Astrocyte of the cerebellum (primary cell): ENCODE data around the gene HK3.

ENCODE experiments used
- DNase-seq: peaks from one replicate; pipeline ENCODE4 v3.0.0-alpha.2; 2011; ENCODE audit warnings: low read depth
- H3K4me3 ChIP-seq: 2 replicates; pipeline ENCODE4 v1.5.1; 2011; ENCODE audit warnings: mild to moderate bottlenecking, low read depth, low read length, moderate library complexity
- in situ Hi-C: cut with HindIII; loops from 2 replicates; pipeline ENCODE4 v1.10.0; 2017; ENCODE audit warnings: low sequenced_read_pairs
- TF ChIP-seq, protein P1 (sequence below): IDR thresholded peaks from 2 replicates; pipeline ENCODE4 v1.5.1; 2012; ENCODE audit warnings: low read length, low read depth, moderate library complexity, mild to moderate bottlenecking; ENCODE audit errors: missing control alignments

The HK3 gene

GRCh38 chr5:176890455-176891330 lies 8.5 kb downstream of the HK3 start:
- TF ChIP-seq, protein P1, sequence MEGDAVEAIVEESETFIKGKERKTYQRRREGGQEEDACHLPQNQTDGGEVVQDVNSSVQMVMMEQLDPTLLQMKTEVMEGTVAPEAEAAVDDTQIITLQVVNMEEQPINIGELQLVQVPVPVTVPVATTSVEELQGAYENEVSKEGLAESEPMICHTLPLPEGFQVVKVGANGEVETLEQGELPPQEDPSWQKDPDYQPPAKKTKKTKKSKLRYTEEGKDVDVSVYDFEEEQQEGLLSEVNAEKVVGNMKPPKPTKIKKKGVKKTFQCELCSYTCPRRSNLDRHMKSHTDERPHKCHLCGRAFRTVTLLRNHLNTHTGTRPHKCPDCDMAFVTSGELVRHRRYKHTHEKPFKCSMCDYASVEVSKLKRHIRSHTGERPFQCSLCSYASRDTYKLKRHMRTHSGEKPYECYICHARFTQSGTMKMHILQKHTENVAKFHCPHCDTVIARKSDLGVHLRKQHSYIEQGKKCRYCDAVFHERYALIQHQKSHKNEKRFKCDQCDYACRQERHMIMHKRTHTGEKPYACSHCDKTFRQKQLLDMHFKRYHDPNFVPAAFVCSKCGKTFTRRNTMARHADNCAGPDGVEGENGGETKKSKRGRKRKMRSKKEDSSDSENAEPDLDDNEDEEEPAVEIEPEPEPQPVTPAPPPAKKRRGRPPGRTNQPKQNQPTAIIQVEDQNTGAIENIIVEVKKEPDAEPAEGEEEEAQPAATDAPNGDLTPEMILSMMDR: no peak
- H3K4me3 ChIP-seq: no peak overlapping the region
- in situ Hi-C loops: no loop called here
- no peak for DNase-seq

- H3K4me3 ChIP-seq: no peak overlapping the region
- in situ Hi-C loops: no loop called here
- TF ChIP-seq, protein P1: no peak
- DNase-seq: no peak
Measured at GRCh38 chr5:176889321-176890280, 9.5 kb downstream of the HK3 start.

- no peak overlapping the region for H3K4me3 ChIP-seq
- TF ChIP-seq, protein P1: no peak
- in situ Hi-C loops: no loop called here
- no peak for DNase-seq
Measured at GRCh38 chr5:176888865-176889165, 10.3 kb downstream of the HK3 start.

GRCh38 chr5:176888016-176888864 lies 10.9 kb downstream of the HK3 start:
- H3K4me3 ChIP-seq: no peak overlapping the region
- in situ Hi-C loops: no loop called here
- TF ChIP-seq, protein P1: no peak
- DNase-seq: no peak

GRCh38 chr5:176887252-176887849 lies 11.8 kb downstream of the HK3 start:
- no peak overlapping the region for H3K4me3 ChIP-seq
- no peak for DNase-seq
- in situ Hi-C loops: no loop called here
- TF ChIP-seq, protein P1: no peak
